Measurements from ENCODE around the gene NCOA6.

Gene NCOA6

DNA sequence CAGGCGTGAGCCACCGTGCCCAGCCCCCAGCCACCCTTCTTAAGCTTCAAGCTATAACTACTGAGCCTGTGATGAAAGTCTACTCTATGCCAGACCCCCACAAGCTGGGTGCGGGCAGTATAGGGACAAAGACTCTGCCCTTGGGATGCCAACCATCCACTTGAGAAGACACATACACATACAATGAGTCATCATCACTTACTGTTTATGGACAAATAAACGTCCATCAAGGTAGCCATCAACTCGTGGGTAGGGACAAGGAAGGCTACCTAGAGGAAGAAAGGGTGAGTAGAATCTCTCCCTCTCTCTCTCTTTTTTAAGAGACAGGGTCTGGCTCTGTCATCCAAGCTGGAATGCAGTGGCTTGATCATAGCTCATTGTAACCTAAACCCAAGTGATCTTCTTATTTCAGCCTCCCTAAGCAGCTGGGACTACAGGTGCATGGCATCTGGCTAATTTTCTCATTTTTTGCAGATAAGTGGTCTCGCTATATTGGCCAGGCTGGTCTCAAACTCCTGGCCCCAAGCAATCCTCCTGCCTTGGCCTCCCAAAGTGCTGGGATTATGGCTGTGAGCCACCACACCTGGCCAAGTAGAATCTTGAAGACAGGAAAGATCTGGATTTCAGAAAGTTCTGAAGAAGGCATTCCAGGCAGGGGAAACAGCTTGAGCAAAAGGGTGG lies 123.9 kb downstream of the NCOA6 start:
- Histone ChIP-seq H3K4me3 (ENCODE audit: low read depth in 1 of 2, low read length in 2 of 2) (no peak overlapping the region), H4K20me1 (ENCODE audit: insufficient read depth, low read length) (no peaks in the 10 kb centered on the region), H3K27ac (ENCODE audit: low read length) (no peak overlapping the region), H3K9ac (ENCODE audit: low read depth, low read length) (no peak overlapping the region), H3K36me3 (ENCODE audit: insufficient read depth, low read length) (no peaks in the 10 kb centered on the region), H3K79me2 (ENCODE audit: insufficient read depth, low read length) (no peaks in the 10 kb centered on the region), H3K9me3 (ENCODE audit: insufficient read depth, low read length, severe bottlenecking) (no peaks in the 10 kb centered on the region), H2AFZ (ENCODE audit: low read depth, low read length) (no peak overlapping the region), H3K4me1 (ENCODE audit: insufficient read depth, low read length) (peaks cover 19% of the 10 kb centered on the region), H3K27me3 (ENCODE audit: insufficient read depth, low read length, poor library complexity) (peaks cover 15% of the 10 kb centered on the region), H3K4me2 (ENCODE audit: insufficient read depth, low read length) (no peak overlapping the region)
- no peak for DNase-seq
- no peak for ATAC-seq (ENCODE audit: insufficient read depth, low read depth)
- TF ChIP-seq EZH2 (IDR thresholded peaks at IDR 0.05; ENCODE audit: borderline replicate concordance, low read depth, low read length, severe bottlenecking), result no peak
- TF ChIP-seq, protein P1, sequence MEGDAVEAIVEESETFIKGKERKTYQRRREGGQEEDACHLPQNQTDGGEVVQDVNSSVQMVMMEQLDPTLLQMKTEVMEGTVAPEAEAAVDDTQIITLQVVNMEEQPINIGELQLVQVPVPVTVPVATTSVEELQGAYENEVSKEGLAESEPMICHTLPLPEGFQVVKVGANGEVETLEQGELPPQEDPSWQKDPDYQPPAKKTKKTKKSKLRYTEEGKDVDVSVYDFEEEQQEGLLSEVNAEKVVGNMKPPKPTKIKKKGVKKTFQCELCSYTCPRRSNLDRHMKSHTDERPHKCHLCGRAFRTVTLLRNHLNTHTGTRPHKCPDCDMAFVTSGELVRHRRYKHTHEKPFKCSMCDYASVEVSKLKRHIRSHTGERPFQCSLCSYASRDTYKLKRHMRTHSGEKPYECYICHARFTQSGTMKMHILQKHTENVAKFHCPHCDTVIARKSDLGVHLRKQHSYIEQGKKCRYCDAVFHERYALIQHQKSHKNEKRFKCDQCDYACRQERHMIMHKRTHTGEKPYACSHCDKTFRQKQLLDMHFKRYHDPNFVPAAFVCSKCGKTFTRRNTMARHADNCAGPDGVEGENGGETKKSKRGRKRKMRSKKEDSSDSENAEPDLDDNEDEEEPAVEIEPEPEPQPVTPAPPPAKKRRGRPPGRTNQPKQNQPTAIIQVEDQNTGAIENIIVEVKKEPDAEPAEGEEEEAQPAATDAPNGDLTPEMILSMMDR (IDR thresholded peaks at IDR 0.05; ENCODE audit: borderline replicate concordance, extremely low read depth, low read length, poor library complexity, severe bottlenecking), result no peak

- H3K9me3 ChIP-seq (ENCODE audit: insufficient read depth, low read length, severe bottlenecking), result no peaks in the 10 kb centered on the region
- ATAC-seq (ENCODE audit: insufficient read depth, low read depth) (no peak), DNase-seq (no peak)
- H4K20me1 ChIP-seq (ENCODE audit: insufficient read depth, low read length), result no peaks in the 10 kb centered on the region
- peaks cover 4% of the 10 kb centered on the region for H3K27me3 ChIP-seq (ENCODE audit: insufficient read depth, low read length, poor library complexity)
- no peaks in the 10 kb centered on the region for H3K79me2 ChIP-seq (ENCODE audit: insufficient read depth, low read length)
- no peak overlapping the region for H3K4me2 ChIP-seq (ENCODE audit: insufficient read depth, low read length)
- no peak overlapping the region for H2AFZ ChIP-seq (ENCODE audit: low read depth, low read length)
- no peaks in the 10 kb centered on the region for H3K36me3 ChIP-seq (ENCODE audit: insufficient read depth, low read length)
- no peak overlapping the region for H3K27ac ChIP-seq (ENCODE audit: low read length)
- no peak overlapping the region for H3K9ac ChIP-seq (ENCODE audit: low read depth, low read length)
- H3K4me3 ChIP-seq (ENCODE audit: low read depth in 1 of 2, low read length in 2 of 2), result no peak overlapping the region
- no peak for TF ChIP-seq EZH2 (IDR thresholded peaks at IDR 0.05; ENCODE audit: borderline replicate concordance, low read depth, low read length, severe bottlenecking)
- TF ChIP-seq, protein P1 (IDR thresholded peaks at IDR 0.05; ENCODE audit: borderline replicate concordance, extremely low read depth, low read length, poor library complexity, severe bottlenecking), result no peak
- H3K4me1 ChIP-seq (ENCODE audit: insufficient read depth, low read length), result no peaks in the 10 kb centered on the region
Measured at GRCh38 chr20:34693414-34693813, 132.0 kb downstream of the NCOA6 start.

- Histone ChIP-seq H3K27ac (ENCODE audit: low read length) (no peak overlapping the region), H3K9ac (ENCODE audit: low read depth, low read length) (no peak overlapping the region), H3K4me2 (ENCODE audit: insufficient read depth, low read length) (no peak overlapping the region), H3K79me2 (ENCODE audit: insufficient read depth, low read length) (no peaks in the 10 kb centered on the region), H3K4me3 (ENCODE audit: low read depth in 1 of 2, low read length in 2 of 2) (no peak overlapping the region), H3K9me3 (ENCODE audit: insufficient read depth, low read length, severe bottlenecking) (no peaks in the 10 kb centered on the region), H3K36me3 (ENCODE audit: insufficient read depth, low read length) (no peaks in the 10 kb centered on the region), H4K20me1 (ENCODE audit: insufficient read depth, low read length) (no peaks in the 10 kb centered on the region), H3K4me1 (ENCODE audit: insufficient read depth, low read length) (no peaks in the 10 kb centered on the region), H3K27me3 (ENCODE audit: insufficient read depth, low read length, poor library complexity) (peaks cover 3% of the 10 kb centered on the region), H2AFZ (ENCODE audit: low read depth, low read length) (no peak overlapping the region)
- no peak for TF ChIP-seq EZH2 (IDR thresholded peaks at IDR 0.05; ENCODE audit: borderline replicate concordance, low read depth, low read length, severe bottlenecking)
- TF ChIP-seq, protein P1 (IDR thresholded peaks at IDR 0.05; ENCODE audit: borderline replicate concordance, extremely low read depth, low read length, poor library complexity, severe bottlenecking), result no peak
- no peak for ATAC-seq (ENCODE audit: insufficient read depth, low read depth)
- no peak for DNase-seq
Measured at GRCh38 chr20:34691838-34692237, 133.6 kb downstream of the NCOA6 start.

All from DND-41 (cell line).